Gastroesophageal sphincter (tissue), 3 donors: ENCODE measurements around the gene XYLT1.

Source experiments
- CTCF ChIP-seq, 4 experiments: fragments of 200-600 bp in 2 of 4; fragments of 450-650 bp in 2 of 4; sonication (generic) in 1 of 4; IDR thresholded peaks; one replicate each; pipeline ENCODE4 v1.5.1; 2017 to 2019; ENCODE audit warnings: antibody characterized with exemption in 4 of 4, mild to moderate bottlenecking in 2 of 4, moderate library complexity in 2 of 4
- POLR2A ChIP-seq, 2 donors: fragments of 450-650 bp; IDR thresholded peaks; one replicate each; pipeline ENCODE4 v1.6.1; 2017; ENCODE audit warnings: antibody characterized with exemption in 2 of 2, mild to moderate bottlenecking in 2 of 2, moderate library complexity in 1 of 2

DNA sequence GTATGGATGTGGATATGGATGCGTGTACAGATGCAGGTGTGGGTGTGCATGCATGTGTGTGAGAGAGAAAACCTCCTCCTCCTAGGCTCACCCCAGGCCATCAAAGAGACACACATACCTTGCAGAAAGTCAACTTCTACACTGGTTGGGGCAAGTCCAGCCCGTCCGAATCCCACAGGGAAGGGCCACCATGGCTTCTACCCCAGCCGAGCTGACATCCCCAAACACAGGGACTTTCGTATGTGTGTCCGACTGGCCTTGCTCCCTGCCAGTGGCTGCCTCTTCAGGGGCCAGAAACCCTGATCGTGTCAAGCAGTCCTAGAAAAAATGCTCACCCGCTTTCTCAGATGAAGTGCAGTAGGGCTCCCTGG lies 134.2 kb downstream of the XYLT1 start:
- TF ChIP-seq CTCF (IDR thresholded peaks at IDR 0.05), result no peak
- TF ChIP-seq POLR2A (IDR thresholded peaks at IDR 0.05), result no peak
